GM19035 (cell line): ENCODE measurements around the gene BRINP1.
"Not testable (repeated sequence)": the region's sequence is repeated elsewhere in the genome, so short reads cannot be mapped to it uniquely, and the experiment has no call there.

Experiments
- ATAC-seq: cut with Tn5 transposase; IDR thresholded peaks from one replicate; pipeline ENCODE4 v1.9.1; 2021; ENCODE audit not compliant: unreplicated experiment

BRINP1 gene

GRCh38 chr9:119215651-119216050, 153.6 kb downstream of the BRINP1 start:
- ATAC-seq: no peak

DNA sequence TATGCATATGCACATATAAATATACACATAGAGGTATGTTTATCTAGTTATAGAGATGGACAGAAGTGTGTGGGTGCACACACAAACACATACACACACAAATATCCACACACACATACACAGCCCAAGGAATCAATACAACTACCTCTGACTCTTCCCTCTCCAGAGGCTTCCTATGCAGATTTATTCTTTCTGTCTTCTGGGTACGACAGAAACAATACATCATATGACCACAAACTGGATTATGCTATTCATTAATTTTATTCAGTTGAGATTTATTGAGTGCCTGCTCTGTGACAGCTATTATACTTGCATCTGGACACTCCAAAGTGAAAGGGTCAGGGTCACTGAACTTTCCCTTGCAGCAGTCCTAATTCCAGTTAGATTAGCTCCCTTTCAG, 155.8 kb downstream of the BRINP1 start:
- ATAC-seq: no peak

GRCh38 chr9:119197893-119198607, 171.2 kb downstream of the BRINP1 start:
- no peak for ATAC-seq

DNA sequence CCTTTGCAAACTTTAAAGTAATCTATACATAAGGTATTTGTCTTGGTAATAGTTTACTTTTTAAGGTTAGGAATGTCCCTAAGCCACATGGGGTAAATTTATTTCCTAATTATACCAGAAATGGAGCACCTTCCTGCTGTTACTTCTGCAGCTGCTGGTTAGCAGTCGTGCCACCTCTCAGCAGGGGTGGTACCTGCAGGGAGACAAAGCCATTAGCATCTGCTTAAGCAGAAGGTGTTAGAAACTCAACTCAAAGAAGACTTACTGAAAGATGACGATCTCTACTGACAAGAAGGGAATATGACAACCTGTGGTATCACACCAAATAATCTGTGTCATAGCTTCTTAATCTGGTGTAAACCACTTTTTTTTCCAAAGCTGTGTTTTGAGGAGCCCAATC, 173.7 kb downstream of the BRINP1 start:
- no peak for ATAC-seq

GRCh38 chr9:119185298-119185697, 183.9 kb downstream of the BRINP1 start:
- ATAC-seq: no peak

GRCh38 chr9:119184265-119184936, 184.8 kb downstream of the BRINP1 start:
- ATAC-seq: no peak

DNA sequence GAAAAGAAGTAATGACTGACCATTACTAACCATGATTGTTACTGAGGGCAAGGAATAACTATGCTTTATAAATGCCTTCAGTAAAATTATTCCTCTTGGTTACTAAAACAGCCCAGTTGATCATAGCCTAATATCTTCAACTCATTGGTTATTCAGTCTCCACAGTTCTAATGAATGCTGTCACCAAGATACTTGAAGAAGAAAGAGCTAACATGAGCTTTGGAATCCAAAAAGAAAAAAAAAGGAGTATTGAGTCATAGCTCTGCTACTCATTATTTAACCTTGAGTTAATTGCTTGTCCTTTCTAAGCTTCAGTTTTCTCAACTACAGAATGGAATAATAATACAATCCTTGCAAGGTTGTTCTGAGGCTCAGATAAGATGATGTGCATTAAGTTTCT, 187.7 kb downstream of the BRINP1 start:
- no peak for ATAC-seq

DNA sequence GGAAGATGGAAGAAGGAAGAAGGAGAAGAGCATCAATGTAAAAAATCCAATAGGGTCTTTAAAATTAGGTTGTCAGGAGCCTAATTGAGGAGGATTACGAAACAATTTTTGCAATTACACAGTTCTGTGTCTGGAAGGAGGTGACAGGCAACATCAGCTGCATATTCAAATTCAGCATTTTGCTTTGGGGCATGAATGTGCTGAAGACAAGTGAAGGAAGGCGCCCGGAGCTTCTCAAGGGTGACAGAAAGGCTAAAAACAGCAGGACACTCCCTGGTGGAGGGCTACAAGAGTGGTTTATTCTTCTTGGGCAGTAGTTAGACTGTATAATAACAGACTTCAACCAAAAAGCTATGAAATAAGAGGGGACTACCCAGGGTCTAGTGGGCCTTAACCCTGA, 188.3 kb downstream of the BRINP1 start:
- ATAC-seq: no peak

- ATAC-seq: no peak
Measured at GRCh38 chr9:119179701-119180100, 189.5 kb downstream of the BRINP1 start.

- no peak for ATAC-seq
Measured at GRCh38 chr9:119177196-119177595, 192.0 kb downstream of the BRINP1 start.

GRCh38 chr9:119175581-119175980, 193.7 kb downstream of the BRINP1 start:
- ATAC-seq: no peak

- ATAC-seq: not testable (repeated sequence)
Measured at GRCh38 chr9:119169222-119169621, 200.0 kb downstream of the BRINP1 start.

DNA sequence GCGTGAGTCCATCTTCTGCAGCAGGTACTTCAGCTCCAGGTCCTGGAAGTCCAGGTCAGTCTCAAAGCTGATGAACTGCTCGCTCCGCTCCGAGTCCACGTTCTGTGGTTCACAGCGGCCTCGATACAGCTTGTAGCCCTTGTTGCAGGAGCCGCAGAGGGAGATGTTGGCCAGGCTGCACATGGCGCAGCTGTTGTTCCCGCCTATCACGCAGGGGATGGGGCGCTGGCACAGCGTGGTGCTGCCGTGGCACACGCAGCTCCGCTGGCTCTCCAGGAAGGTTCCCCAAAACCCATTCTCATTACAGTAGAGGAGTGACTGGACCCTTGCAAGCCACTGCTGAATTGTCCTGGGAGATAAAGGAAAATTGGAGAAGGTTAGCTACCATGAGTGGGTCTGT, 201.4 kb downstream of the BRINP1 start:
- no peak for ATAC-seq

GRCh38 chr9:119167267-119167666, 202.0 kb downstream of the BRINP1 start:
- ATAC-seq: no peak

- no peak for ATAC-seq
Measured at GRCh38 chr9:119166096-119166495, 203.1 kb downstream of the BRINP1 start.

- ATAC-seq: no peak
Measured at GRCh38 chr9:119165131-119165530, 204.1 kb downstream of the BRINP1 start.

GRCh38 chr9:119164716-119165115, 204.5 kb downstream of the BRINP1 start:
- no peak for ATAC-seq

GRCh38 chr9:119160551-119160950, 208.7 kb downstream of the BRINP1 start:
- no peak for ATAC-seq

DNA sequence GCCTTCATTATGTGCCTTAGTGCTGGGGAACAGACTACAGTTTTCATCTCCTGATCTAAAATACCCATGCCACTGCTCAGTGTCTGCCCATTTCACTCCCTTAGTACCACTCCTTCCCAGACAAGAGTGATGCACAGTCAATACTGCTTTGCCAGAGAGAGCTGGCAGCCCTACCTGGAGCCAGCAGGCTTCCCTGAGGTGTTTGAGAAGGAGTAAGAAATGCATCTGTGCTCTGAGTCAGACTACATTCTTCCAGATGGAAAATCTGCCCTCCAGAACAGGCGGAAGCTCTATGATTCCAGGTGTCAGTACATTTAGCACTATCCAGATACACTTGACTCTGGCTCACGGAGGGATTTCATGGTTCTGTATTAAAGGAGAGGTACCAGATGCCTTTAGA, 209.8 kb downstream of the BRINP1 start:
- no peak for ATAC-seq

DNA sequence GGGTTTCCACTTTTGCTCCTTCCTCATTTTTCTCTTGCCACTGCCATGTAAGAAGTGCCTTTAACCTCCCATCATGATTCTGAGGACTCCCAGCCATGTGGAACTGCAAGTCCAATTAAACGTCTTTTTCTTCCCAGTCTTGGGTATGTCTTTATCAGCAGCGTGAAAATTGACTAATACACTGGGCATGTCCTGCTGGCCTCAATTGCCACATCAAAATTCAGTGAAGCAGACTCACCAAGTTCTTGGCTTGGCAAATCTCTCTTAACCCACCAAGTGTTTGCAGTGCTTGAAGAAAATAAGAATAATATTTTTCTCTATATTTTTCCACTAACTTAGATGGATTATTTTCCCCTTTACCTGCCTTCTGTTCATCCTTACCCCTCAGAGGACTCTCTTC, 212.0 kb downstream of the BRINP1 start:
- ATAC-seq: no peak

DNA sequence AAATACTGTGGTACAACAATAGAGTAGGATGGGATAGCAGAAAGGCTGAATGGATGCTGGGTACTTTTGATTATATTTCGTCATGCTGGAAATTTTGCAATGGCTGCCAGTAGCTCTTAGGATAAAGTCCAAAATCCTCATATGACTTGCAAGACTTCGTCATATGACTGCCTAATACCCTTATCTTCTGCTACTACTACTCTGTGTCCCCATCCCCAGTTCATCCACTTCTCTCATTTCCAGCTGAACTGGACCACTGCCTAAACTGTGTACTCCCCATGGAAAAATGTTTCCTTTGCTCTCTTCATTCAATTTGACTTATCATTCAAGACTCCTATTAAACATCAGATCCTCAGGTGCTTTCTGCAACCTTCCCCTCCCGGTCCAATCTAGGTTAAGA, 212.9 kb downstream of the BRINP1 start:
- no peak for ATAC-seq

GRCh38 chr9:119154527-119154926, 214.7 kb downstream of the BRINP1 start:
- no peak for ATAC-seq

GRCh38 chr9:119153402-119153801, 215.8 kb downstream of the BRINP1 start:
- no peak for ATAC-seq
